ENCODE results near the gene UVRAG.

UVRAG gene

DNA sequence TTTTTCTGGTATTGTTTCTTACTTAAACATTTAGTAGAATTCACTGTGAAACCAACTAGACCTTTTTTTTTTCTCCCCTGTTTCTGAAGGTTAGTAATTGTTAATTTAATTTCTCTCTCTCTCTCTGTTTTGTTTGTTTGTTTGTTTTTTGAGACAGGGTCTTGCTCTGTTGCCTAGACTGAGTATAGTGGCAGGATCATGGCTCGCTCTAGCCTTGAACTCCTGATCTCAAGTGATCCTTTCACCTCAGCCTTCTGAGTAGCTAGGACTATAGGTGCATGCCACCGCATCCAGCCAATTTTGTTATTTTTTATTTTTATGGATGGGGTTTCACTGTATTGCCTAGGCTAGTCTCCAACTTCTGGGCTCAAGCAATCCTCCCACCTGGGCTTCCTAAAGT lies 165.0 kb downstream of the UVRAG start:
- Histone ChIP-seq H3K27ac (no peak overlapping the region), H3K36me3 (ENCODE audit: insufficient read depth, low read length) (no peaks in the 10 kb centered on the region), H3K4me3 (no peak overlapping the region), H3K9me3 (ENCODE audit: low read depth, low read length) (no peaks in the 10 kb centered on the region), H3K9ac (ENCODE audit: insufficient read length) (no peak overlapping the region)
- TF ChIP-seq EZH2 (IDR thresholded peaks at IDR 0.05), result no peak
- no peak for TF ChIP-seq FOXP2 (optimal IDR thresholded peaks at IDR 0.05; ENCODE audit: control extremely low read depth, extremely low read length, insufficient read depth)
- TF ChIP-seq POLR2AphosphoS5 (IDR thresholded peaks at IDR 0.05; ENCODE audit: borderline replicate concordance, low read depth, low read length), result no peak
- DNase-seq (ENCODE audit: low read depth, low spot score), result no peak

GRCh38 chr11:75981546-75981945 lies 166.5 kb downstream of the UVRAG start:
- TF ChIP-seq POLR2AphosphoS5 (IDR thresholded peaks at IDR 0.05; ENCODE audit: borderline replicate concordance, low read depth, low read length), result no peak
- no peak overlapping the region for H3K9ac ChIP-seq (ENCODE audit: insufficient read length)

DNA sequence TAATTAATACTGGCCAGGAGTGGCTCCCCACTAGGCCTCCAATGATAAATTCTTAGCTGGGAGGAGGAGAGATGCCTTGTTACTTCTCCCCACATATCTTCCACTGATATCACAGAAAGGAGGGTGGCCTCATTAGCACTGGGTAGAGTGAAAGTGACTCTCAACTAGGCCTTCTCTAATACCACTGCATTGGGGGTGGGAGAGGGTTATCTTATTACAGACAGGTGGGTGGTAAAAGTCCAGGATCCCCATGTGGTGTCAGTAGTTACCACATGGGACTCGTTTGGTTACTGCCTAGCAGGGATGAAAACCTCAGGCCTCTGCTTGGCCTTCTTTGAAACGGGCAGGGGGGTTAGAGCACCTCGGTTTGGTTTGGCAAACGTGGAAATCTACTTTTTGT lies 167.3 kb downstream of the UVRAG start:
- Histone ChIP-seq H3K27ac (no peak overlapping the region), H3K9ac (ENCODE audit: insufficient read length) (no peak overlapping the region), H3K9me3 (ENCODE audit: low read depth, low read length) (no peaks in the 10 kb centered on the region), H3K36me3 (ENCODE audit: insufficient read depth, low read length) (no peaks in the 10 kb centered on the region), H3K4me3 (no peak overlapping the region)
- no peak for DNase-seq (ENCODE audit: low read depth, low spot score)
- TF ChIP-seq POLR2AphosphoS5 (IDR thresholded peaks at IDR 0.05; ENCODE audit: borderline replicate concordance, low read depth, low read length) (no peak), FOXP2 (optimal IDR thresholded peaks at IDR 0.05; ENCODE audit: control extremely low read depth, extremely low read length, insufficient read depth) (no peak), EZH2 (IDR thresholded peaks at IDR 0.05) (no peak)

More at GRCh38 chr11:75981546-75981945, 166.5 kb downstream of the UVRAG start:
- Histone ChIP-seq H3K4me3 (no peak overlapping the region), H3K9me3 (ENCODE audit: low read depth, low read length) (no peaks in the 10 kb centered on the region), H3K27ac (no peak overlapping the region), H3K36me3 (ENCODE audit: insufficient read depth, low read length) (no peaks in the 10 kb centered on the region)
- no peak for DNase-seq (ENCODE audit: low read depth, low spot score)

- TF ChIP-seq EZH2 (IDR thresholded peaks at IDR 0.05) (no peak), POLR2AphosphoS5 (IDR thresholded peaks at IDR 0.05; ENCODE audit: borderline replicate concordance, low read depth, low read length) (no peak), FOXP2 (optimal IDR thresholded peaks at IDR 0.05; ENCODE audit: control extremely low read depth, extremely low read length, insufficient read depth) (no peak)
- no peak for DNase-seq (ENCODE audit: low read depth, low spot score)
Measured at GRCh38 chr11:75986966-75987365, 172.0 kb downstream of the UVRAG start.

DNA sequence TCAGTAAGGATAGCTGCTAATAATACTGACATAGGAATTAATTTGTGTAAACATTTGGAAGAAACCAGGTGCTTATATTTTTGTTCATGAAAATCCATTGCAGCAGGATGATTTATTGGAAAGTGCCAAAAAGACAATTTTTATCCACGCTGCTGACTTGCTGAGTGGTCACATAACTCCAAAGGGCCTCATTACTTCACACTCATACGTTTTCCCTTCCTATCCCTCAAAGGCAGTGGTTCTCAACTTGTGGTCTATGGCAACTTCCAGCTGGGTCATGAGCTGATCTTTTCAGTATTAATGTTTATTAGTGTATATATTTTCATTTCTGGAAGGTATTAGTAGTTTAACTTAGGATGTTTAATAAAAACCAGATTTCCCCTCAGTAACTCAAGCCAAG lies 178.1 kb downstream of the UVRAG start:
- Histone ChIP-seq H3K4me3 (no peak overlapping the region), H3K9me3 (ENCODE audit: low read depth, low read length) (no peaks in the 10 kb centered on the region), H3K27ac (no peak overlapping the region), H3K9ac (ENCODE audit: insufficient read length) (no peak overlapping the region), H3K36me3 (ENCODE audit: insufficient read depth, low read length) (0 out of 2 replicates have a peak, but pooled peaks cover 2% of the 10 kb centered on the region)
- no peak for DNase-seq (ENCODE audit: low read depth, low spot score)
- TF ChIP-seq POLR2AphosphoS5 (IDR thresholded peaks at IDR 0.05; ENCODE audit: borderline replicate concordance, low read depth, low read length), result no peak
- no peak for TF ChIP-seq FOXP2 (optimal IDR thresholded peaks at IDR 0.05; ENCODE audit: control extremely low read depth, extremely low read length, insufficient read depth)
- TF ChIP-seq EZH2 (IDR thresholded peaks at IDR 0.05), result no peak

More at GRCh38 chr11:75986966-75987365, 172.0 kb downstream of the UVRAG start:
- Histone ChIP-seq H3K9ac (ENCODE audit: insufficient read length) (no peak overlapping the region), H3K27ac (no peak overlapping the region), H3K4me3 (no peak overlapping the region), H3K36me3 (ENCODE audit: insufficient read depth, low read length) (0 out of 2 replicates have a peak, but pooled peaks cover 3% of the 10 kb centered on the region), H3K9me3 (ENCODE audit: low read depth, low read length) (no peaks in the 10 kb centered on the region)

GRCh38 chr11:75994616-75995015 lies 179.6 kb downstream of the UVRAG start:
- no peak overlapping the region for H3K27ac ChIP-seq
- H3K9ac ChIP-seq (ENCODE audit: insufficient read length), result no peak overlapping the region
- H3K9me3 ChIP-seq (ENCODE audit: low read depth, low read length), result no peaks in the 10 kb centered on the region
- no peaks in the 10 kb centered on the region for H3K36me3 ChIP-seq (ENCODE audit: insufficient read depth, low read length)
- TF ChIP-seq EZH2 (IDR thresholded peaks at IDR 0.05), result no peak
- no peak for TF ChIP-seq POLR2AphosphoS5 (IDR thresholded peaks at IDR 0.05; ENCODE audit: borderline replicate concordance, low read depth, low read length)
- no peak for TF ChIP-seq FOXP2 (optimal IDR thresholded peaks at IDR 0.05; ENCODE audit: control extremely low read depth, extremely low read length, insufficient read depth)
- no peak overlapping the region for H3K4me3 ChIP-seq
- no peak for DNase-seq (ENCODE audit: low read depth, low spot score)

DNA sequence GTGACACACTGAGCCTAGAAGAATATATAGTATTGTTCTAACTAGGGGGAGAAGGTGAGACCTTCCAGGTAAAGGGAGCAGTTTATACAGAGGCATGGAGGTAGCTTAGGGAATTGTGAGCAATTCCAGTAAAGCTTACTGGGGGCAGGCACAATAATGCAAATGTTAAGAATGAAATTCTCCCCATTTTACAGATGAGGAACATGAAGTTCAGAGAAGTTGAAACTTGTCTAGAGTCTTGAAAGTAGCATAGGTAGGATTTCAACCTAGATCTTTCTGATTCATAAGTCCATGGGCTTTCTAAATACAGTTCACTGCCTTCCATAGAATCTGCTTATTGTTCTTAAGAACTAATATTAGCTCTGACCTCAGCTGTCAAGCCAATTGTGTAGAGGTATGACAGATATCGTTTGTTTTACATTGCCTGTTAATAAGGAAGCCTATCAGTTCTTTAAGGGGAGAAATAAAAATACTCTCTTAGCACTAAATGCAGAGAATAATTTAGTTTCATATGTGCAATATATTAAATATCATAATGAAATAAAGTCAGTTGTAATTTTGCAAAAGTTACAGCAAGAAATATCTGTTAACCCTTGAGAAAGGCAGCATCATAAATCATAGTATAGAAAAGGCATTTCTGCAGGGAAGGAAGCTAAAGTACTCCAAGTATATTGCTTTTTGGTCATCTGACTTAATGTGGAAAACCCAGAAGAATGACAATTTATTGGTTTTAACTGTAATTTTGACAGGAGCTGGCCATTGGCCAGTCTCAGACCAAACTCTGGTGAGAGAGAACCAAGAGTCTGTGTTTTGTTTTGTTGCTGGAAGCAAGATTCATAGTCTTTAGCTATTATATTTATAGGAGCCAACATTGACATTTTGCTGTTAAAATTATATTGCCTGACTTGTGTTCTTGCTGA lies 181.8 kb downstream of the UVRAG start:
- no peak for DNase-seq (ENCODE audit: low read depth, low spot score)
- no peak overlapping the region for H3K27ac ChIP-seq
- no peak overlapping the region for H3K4me3 ChIP-seq
- TF ChIP-seq POLR2AphosphoS5 (IDR thresholded peaks at IDR 0.05; ENCODE audit: borderline replicate concordance, low read depth, low read length), result no peak
- TF ChIP-seq FOXP2 (optimal IDR thresholded peaks at IDR 0.05; ENCODE audit: control extremely low read depth, extremely low read length, insufficient read depth), result no peak
- TF ChIP-seq EZH2 (IDR thresholded peaks at IDR 0.05), result no peak
- no peaks in the 10 kb centered on the region for H3K36me3 ChIP-seq (ENCODE audit: insufficient read depth, low read length)
- H3K9me3 ChIP-seq (ENCODE audit: low read depth, low read length), result no peaks in the 10 kb centered on the region
- H3K9ac ChIP-seq (ENCODE audit: insufficient read length), result no peak overlapping the region

- Histone ChIP-seq H3K4me3 (no peak overlapping the region), H3K36me3 (ENCODE audit: insufficient read depth, low read length) (no peaks in the 10 kb centered on the region), H3K9ac (ENCODE audit: insufficient read length) (no peak overlapping the region), H3K27ac (no peak overlapping the region), H3K9me3 (ENCODE audit: low read depth, low read length) (no peaks in the 10 kb centered on the region)
- no peak for DNase-seq (ENCODE audit: low read depth, low spot score)
- TF ChIP-seq EZH2 (IDR thresholded peaks at IDR 0.05), result no peak
- TF ChIP-seq POLR2AphosphoS5 (IDR thresholded peaks at IDR 0.05; ENCODE audit: borderline replicate concordance, low read depth, low read length), result no peak
- TF ChIP-seq FOXP2 (optimal IDR thresholded peaks at IDR 0.05; ENCODE audit: control extremely low read depth, extremely low read length, insufficient read depth), result no peak
Measured at GRCh38 chr11:76004400-76004799, 189.4 kb downstream of the UVRAG start.
